SH-SY5Y (cell line): ENCODE data around the gene PLXNB3.

ENCODE experiments used
- GATA2 ChIP-seq: IDR thresholded peaks from 2 replicates; pipeline ENCODE4 v1.6.1; 2011; ENCODE audit warnings: mild to moderate bottlenecking, low read depth, low read length
- GATA3 ChIP-seq: IDR thresholded peaks from 2 replicates; pipeline ENCODE4 v1.6.1; 2011; ENCODE audit warnings: low read depth, mild to moderate bottlenecking, low read length, moderate library complexity

GRCh38 chrX:153761863-153762262, 2.2 kb upstream of the PLXNB3 start:
- TF ChIP-seq GATA2 (no peak), GATA3 (no peak)
